ENCODE results near the gene PCDHB15.
"Not testable (repeated sequence)": the region's sequence is repeated elsewhere in the genome, so short reads cannot be mapped to it uniquely, and the experiment has no call there.

DNA sequence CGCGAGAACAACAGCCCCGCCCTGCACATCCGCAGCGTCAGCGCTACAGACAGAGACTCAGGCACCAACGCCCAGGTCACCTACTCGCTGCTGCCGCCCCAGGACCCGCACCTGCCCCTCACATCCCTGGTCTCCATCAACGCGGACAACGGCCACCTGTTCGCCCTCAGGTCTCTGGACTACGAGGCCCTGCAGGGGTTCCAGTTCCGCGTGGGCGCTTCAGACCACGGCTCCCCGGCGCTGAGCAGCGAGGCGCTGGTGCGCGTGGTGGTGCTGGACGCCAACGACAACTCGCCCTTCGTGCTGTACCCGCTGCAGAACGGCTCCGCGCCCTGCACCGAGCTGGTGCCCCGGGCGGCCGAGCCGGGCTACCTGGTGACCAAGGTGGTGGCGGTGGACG lies 29.7 kb upstream of the PCDHB15 start:
- TF ChIP-seq EZH2 (IDR thresholded peaks at IDR 0.05; ENCODE audit: insufficient read depth, low read length) = not testable (repeated sequence)
- TF ChIP-seq, protein P1, sequence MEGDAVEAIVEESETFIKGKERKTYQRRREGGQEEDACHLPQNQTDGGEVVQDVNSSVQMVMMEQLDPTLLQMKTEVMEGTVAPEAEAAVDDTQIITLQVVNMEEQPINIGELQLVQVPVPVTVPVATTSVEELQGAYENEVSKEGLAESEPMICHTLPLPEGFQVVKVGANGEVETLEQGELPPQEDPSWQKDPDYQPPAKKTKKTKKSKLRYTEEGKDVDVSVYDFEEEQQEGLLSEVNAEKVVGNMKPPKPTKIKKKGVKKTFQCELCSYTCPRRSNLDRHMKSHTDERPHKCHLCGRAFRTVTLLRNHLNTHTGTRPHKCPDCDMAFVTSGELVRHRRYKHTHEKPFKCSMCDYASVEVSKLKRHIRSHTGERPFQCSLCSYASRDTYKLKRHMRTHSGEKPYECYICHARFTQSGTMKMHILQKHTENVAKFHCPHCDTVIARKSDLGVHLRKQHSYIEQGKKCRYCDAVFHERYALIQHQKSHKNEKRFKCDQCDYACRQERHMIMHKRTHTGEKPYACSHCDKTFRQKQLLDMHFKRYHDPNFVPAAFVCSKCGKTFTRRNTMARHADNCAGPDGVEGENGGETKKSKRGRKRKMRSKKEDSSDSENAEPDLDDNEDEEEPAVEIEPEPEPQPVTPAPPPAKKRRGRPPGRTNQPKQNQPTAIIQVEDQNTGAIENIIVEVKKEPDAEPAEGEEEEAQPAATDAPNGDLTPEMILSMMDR (IDR thresholded peaks at IDR 0.05; ENCODE audit: insufficient read depth, low read depth, low read length) = not testable (repeated sequence)
